HepG2 (cell line): Measurements from ENCODE around the gene GPC3. TPM values are rescaled to one million over a fixed set of nuclear protein-coding genes. Genes with fewer than 3 reads are reported as not detected.

ENCODE experiments used
- ATAC-seq: fragments of 200-7000 bp; cut with Tn5 transposase; 3 replicates; pipeline ENCODE4 v1.9.1; 2020; ENCODE audit warnings: mild to moderate bottlenecking, moderate library complexity
- BruUV-seq: library from RNA; stranded (reverse); fragments of 400-500 nt; replicated peaks from 2 replicates; lab custom pipeline; 2021; lab: Mats Ljungman, UMichigan
- CTCF ChIA-PET: fragments of 300-600 bp; formaldehyde crosslinking; extraction: SDS; loops from one replicate; lab custom pipeline; 2021; ENCODE audit warnings: low total read pairs, inconsistent platforms, low intra/inter-chr PET ratio; lab: Yijun Ruan, JAX
- POLR2A ChIA-PET: fragments of 350-600 bp; sonication (Branson Sonifier 250); formaldehyde crosslinking; loops from one replicate; lab custom pipeline; 2020; ENCODE audit warnings: antibody characterized with exemption, inconsistent platforms; lab: Yijun Ruan, JAX
- DNase-seq: peaks from one replicate; pipeline ENCODE4 v3.0.0-alpha.2; 2015; ENCODE audit warnings: low spot score
- FAIRE-seq: peaks from 3 replicates; lab custom pipeline; 2011; peaks lifted over from hg19 to GRCh38; lab: Jason Lieb, UNC
- H2AFZ ChIP-seq: one replicate; pipeline ENCODE4 v1.6.1; 2011; ENCODE audit warnings: low read length, inconsistent platforms
- H3K27ac ChIP-seq: fragments of 300-600 bp; 3 replicates; pipeline ENCODE4 v1.8.0; 2011; ENCODE audit warnings: mixed run types, mild to moderate bottlenecking, mixed read lengths, low read length, inconsistent platforms; ENCODE audit not compliant: insufficient read depth; ENCODE audit errors: extremely low read length
- H3K27me3 ChIP-seq, 2 experiments: fragments of 200-600 bp in 1 of 2; 2 replicates in 1 of 2; 3 replicates in 1 of 2; pipeline versions ENCODE4 v1.6.0 to v1.8.0; 2011; ENCODE audit warnings: low read length in 2 of 2, mild to moderate bottlenecking in 2 of 2, moderate library complexity in 2 of 2, inconsistent platforms in 1 of 2; ENCODE audit not compliant: insufficient read depth in 2 of 2, control insufficient read depth in 1 of 2
- H3K36me3 ChIP-seq, 2 experiments: fragments of 200-600 bp in 1 of 2; replicated peaks in 1 of 2; 2 replicates in 1 of 2; 3 replicates in 1 of 2; pipeline versions ENCODE4 v1.5.1 to v1.8.0; 2011; ENCODE audit warnings: low read length in 2 of 2, inconsistent platforms in 1 of 2; ENCODE audit not compliant: insufficient read depth in 2 of 2, control insufficient read depth in 1 of 2
- H3K4me1 ChIP-seq: 2 replicates; pipeline ENCODE4 v1.5.1; 2012; ENCODE audit warnings: low read length, inconsistent platforms; ENCODE audit not compliant: insufficient read depth
- H3K4me2 ChIP-seq: 2 replicates; pipeline ENCODE4 v1.6.0; 2011; ENCODE audit warnings: low read depth, low read length, inconsistent platforms
- H3K4me3 ChIP-seq, 3 experiments: fragments of 200-600 bp in 1 of 3; sonication (generic), shearing (Covaris generic) in 1 of 3; replicated peaks in 1 of 3; 2 replicates each; pipeline ENCODE4 v1.5.1; 2011 to 2016; ENCODE audit warnings: low read length in 3 of 3, inconsistent platforms in 2 of 3, low read depth in 2 of 3, mild to moderate bottlenecking in 2 of 3, control low read depth in 1 of 3, mixed read lengths in 1 of 3; ENCODE audit not compliant: insufficient read depth in 1 of 3
- H3K79me2 ChIP-seq: one replicate; pipeline ENCODE4 v1.6.1; 2011; ENCODE audit warnings: low read length, inconsistent platforms; ENCODE audit not compliant: insufficient read depth
- H3K9ac ChIP-seq: 2 replicates; pipeline ENCODE4 v1.6.0; 2011; ENCODE audit warnings: mild to moderate bottlenecking, low read depth, low read length, inconsistent platforms; ENCODE audit not compliant: insufficient read depth
- H3K9me3 ChIP-seq: 2 replicates; pipeline ENCODE4 v1.5.1; 2012; ENCODE audit warnings: mild to moderate bottlenecking, low read length
- H4K20me1 ChIP-seq: 2 replicates; pipeline ENCODE4 v1.6.0; 2011; ENCODE audit warnings: inconsistent platforms, mild to moderate bottlenecking, low read length, moderate library complexity; ENCODE audit not compliant: insufficient read depth
- CEBPG ChIP-seq: IDR thresholded peaks from 2 replicates; pipeline ENCODE4 v1.6.1; 2016
- HMGXB4 ChIP-seq, 2 experiments: sonication (generic) in 1 of 2; formaldehyde crosslinking in 1 of 2; IDR thresholded peaks; 2 replicates each; pipeline versions ENCODE4 v1.4.0 to v1.6.1; 2018 to 2020; ENCODE audit warnings: missing genetic modification reagents in 2 of 2, borderline replicate concordance in 1 of 2, low read depth in 1 of 2, mild to moderate bottlenecking in 1 of 2, missing biosample characterization in 1 of 2
- POLR2AphosphoS5 ChIP-seq: IDR thresholded peaks from 2 replicates; pipeline ENCODE4 v1.6.1; 2012; ENCODE audit warnings: low read depth, low read length
- RBM22 ChIP-seq: fragments of 200-400 bp; formaldehyde crosslinking; optimal IDR thresholded peaks from 2 replicates; pipeline ENCODE3; 2017; ENCODE audit warnings: mild to moderate bottlenecking, low read length, moderate library complexity
- WGBS: methylation state at CpG from one replicate; pipeline ENCODE4 v1.1.6; 2017; ENCODE audit warnings: low lambda C conversion rate; 5-methylcytosine and 5-hydroxymethylcytosine counted together
- in situ Hi-C: cut with HindIII; loops from 2 replicates; pipeline ENCODE4 v1.10.0; 2017; ENCODE audit warnings: low pct_unique_long_range_greater_than_20kb; ENCODE audit not compliant: extremely low pct_ligation_motif_present
- intact Hi-C: fragments of 100-400 bp; cut with micrococcal nuclease; formaldehyde crosslinking; loops from one replicate; pipeline ENCODE4 v1.10.0; 2022; ENCODE audit not compliant: unreplicated experiment
- polyA plus RNA-seq, 8 experiments: library from polyadenylated mRNA; depleted of rRNA in 3 of 8; stranded (reverse) in 7 of 8; unstranded in 1 of 8; fragments of >200 nt; fragmentation: Illumina TruSeq in 4 of 8; extraction: Trizol in 4 of 8; gene quantifications; 2 replicates each; pipeline versions ENCODE4 v1.2.1 to v1.2.3, GENCODE V29; 2011 to 2016; ENCODE audit warnings: low read depth in 4 of 8, missing spikeins in 1 of 8, mixed read lengths in 1 of 8; ENCODE audit not compliant: insufficient read depth in 1 of 8
- total RNA-seq, 5 experiments: library from RNA; depleted of rRNA; stranded (reverse); fragments of >200 nt; fragmentation: Illumina TruSeq; extraction: Trizol; gene quantifications; 2 replicates each; pipeline ENCODE4 v1.2.3, GENCODE V29; 2016; ENCODE audit warnings: low read depth in 1 of 5

The GPC3 gene
- total and polyA plus RNA-seq, 2 of the 13 experiments (the other 11 are each of a cell fraction or from before 2014, with no cell fraction given): 1,799 to 3,263 TPM

- peaks cover 50% of the 10 kb centered on the region for H3K79me2 ChIP-seq
- ATAC-seq: no peak
- in situ Hi-C loops (no loop called here), intact Hi-C loops (no loop called here)
- no peak for FAIRE-seq
- H3K27me3 ChIP-seq: no peaks in the 10 kb centered on the region
- WGBS: 78% methylated on average over 3 of the region's 3 CpGs
- no peak overlapping the region for H3K4me2 ChIP-seq
- no peak overlapping the region for H3K9ac ChIP-seq
- H3K27ac ChIP-seq: no peak overlapping the region
- H3K9me3 ChIP-seq: no peaks in the 10 kb centered on the region
- H3K36me3 ChIP-seq: peaks cover 8 to 22% of the 10 kb centered on the region in 2 experiments
- H4K20me1 ChIP-seq: peaks cover 68% of the 10 kb centered on the region
- H2AFZ ChIP-seq: no peak overlapping the region
- H3K4me1 ChIP-seq: peaks cover 36% of the 10 kb centered on the region
- peak; percentile 18; the same call in 1 of the 2 replicates for TF ChIP-seq POLR2AphosphoS5
- no peak for TF ChIP-seq CEBPG
- ChIA-PET POLR2A (no interaction called here), CTCF (no interaction called here)
- no peak overlapping the region for H3K4me3 ChIP-seq
- DNase-seq: no peak
- BruUV-seq: no TSS peak
Observed at GRCh38 chrX:133810925-133811324, 174.5 kb downstream of the GPC3 start.

- WGBS: 100% methylated on average over 2 of the region's 6 CpGs
- H3K27ac ChIP-seq: no peak overlapping the region
- TF ChIP-seq RBM22 (peak; percentile 63), HMGXB4 (CRISPR knock-in tag; IDR thresholded peaks at IDR 0.05; ENCODE audit: borderline replicate concordance in 1 of 2, low read depth in 1 of 2) (no peak)
- intact Hi-C loops: no loop called here
- FAIRE-seq (no peak), DNase-seq (no peak), ATAC-seq (no peak)
- peaks cover 90% of the 10 kb centered on the region for H4K20me1 ChIP-seq
- BruUV-seq: no TSS peak
- no peak overlapping the region for H3K9ac ChIP-seq
- ChIA-PET CTCF (no interaction called here), POLR2A (no interaction called here)
- in situ Hi-C loops: no loop called here
- no peak overlapping the region for H2AFZ ChIP-seq
- H3K9me3 ChIP-seq: no peaks in the 10 kb centered on the region
- no peaks in the 10 kb centered on the region for H3K27me3 ChIP-seq
- H3K4me3 ChIP-seq: no peak overlapping the region
- H3K4me2 ChIP-seq: no peak overlapping the region
- H3K36me3 ChIP-seq: peaks cover 3 to 32% of the 10 kb centered on the region in 2 experiments
- H3K79me2 ChIP-seq: peaks cover 73% of the 10 kb centered on the region
- peaks cover 72% of the 10 kb centered on the region for H3K4me1 ChIP-seq
Observed at GRCh38 chrX:133804072-133804471, 181.3 kb downstream of the GPC3 start.
